Glutamatergic neuron (in vitro differentiated cells): ENCODE data around the gene TRIM59. TPM values are rescaled to one million over a fixed set of nuclear protein-coding genes. Genes with fewer than 3 reads are reported as not detected.
A peak's percentile ranks its signal among the peaks of the same experiment; 100 is the strongest.

Experiments
- DNase-seq: peaks from one replicate; pipeline ENCODE4 v3.0.0; 2022
- H3K27ac Mint-ChIP-seq: one replicate; pipeline ENCODE4 v1.8.0; 2020; ENCODE audit warnings: mild to moderate bottlenecking, mixed read lengths, inconsistent platforms; ENCODE audit not compliant: unreplicated experiment
- H3K27me3 Mint-ChIP-seq: one replicate; pipeline ENCODE4 v1.8.0; 2020; ENCODE audit warnings: mild to moderate bottlenecking, moderate library complexity, mixed read lengths, inconsistent platforms; ENCODE audit not compliant: unreplicated experiment
- H3K36me3 Mint-ChIP-seq: one replicate; pipeline ENCODE4 v1.8.0; 2020; ENCODE audit warnings: mild to moderate bottlenecking, mixed read lengths, inconsistent platforms; ENCODE audit not compliant: unreplicated experiment
- H3K4me1 Mint-ChIP-seq: one replicate; pipeline ENCODE4 v1.8.0; 2020; ENCODE audit warnings: mild to moderate bottlenecking, low read depth, mixed read lengths, inconsistent platforms; ENCODE audit not compliant: unreplicated experiment
- H3K4me3 Mint-ChIP-seq: one replicate; pipeline ENCODE4 v1.8.0; 2020; ENCODE audit warnings: mild to moderate bottlenecking, mixed read lengths, inconsistent platforms; ENCODE audit not compliant: unreplicated experiment
- H3K9me3 Mint-ChIP-seq: one replicate; pipeline ENCODE4 v1.8.0; 2020; ENCODE audit warnings: mild to moderate bottlenecking, moderate library complexity, mixed read lengths, inconsistent platforms; ENCODE audit not compliant: unreplicated experiment
- microRNA-seq: library from miRNA; unstranded; fragments of <30 nt; microRNA quantifications from one replicate; pipeline ENCODE4, GENCODE V29; 2020; ENCODE audit not compliant: unreplicated experiment
- total RNA-seq: library from RNA; stranded (reverse); fragmentation: NEBNext Ultra II Directional; extraction: Animal tissue kit (Norgen Biotek cat#: 25700); gene quantifications from one replicate; pipeline ENCODE4 v1.2.1, GENCODE V29; 2021; ENCODE audit not compliant: unreplicated experiment
- TF ChIP-seq, protein P1 (sequence below): fragments of 200-600 bp; sonication (generic); IDR thresholded peaks from one replicate; pipeline ENCODE4 v1.5.0; 2021; ENCODE audit not compliant: partially characterized antibody, unreplicated experiment

Gene TRIM59
- total RNA-seq, 1 donor from 2014 or later = 10.1 TPM

GRCh38 chr3:160393346-160394008, 56.1 kb downstream of the TRIM59 start:
- Mint-ChIP-seq H3K36me3 (no peaks in the 10 kb centered on the region), H3K4me1 (peaks cover 5% of the 10 kb centered on the region), H3K27me3 (no peaks in the 10 kb centered on the region), H3K27ac (no peak overlapping the region), H3K9me3 (no peaks in the 10 kb centered on the region), H3K4me3 (no peak overlapping the region)
- TF ChIP-seq, protein P1, sequence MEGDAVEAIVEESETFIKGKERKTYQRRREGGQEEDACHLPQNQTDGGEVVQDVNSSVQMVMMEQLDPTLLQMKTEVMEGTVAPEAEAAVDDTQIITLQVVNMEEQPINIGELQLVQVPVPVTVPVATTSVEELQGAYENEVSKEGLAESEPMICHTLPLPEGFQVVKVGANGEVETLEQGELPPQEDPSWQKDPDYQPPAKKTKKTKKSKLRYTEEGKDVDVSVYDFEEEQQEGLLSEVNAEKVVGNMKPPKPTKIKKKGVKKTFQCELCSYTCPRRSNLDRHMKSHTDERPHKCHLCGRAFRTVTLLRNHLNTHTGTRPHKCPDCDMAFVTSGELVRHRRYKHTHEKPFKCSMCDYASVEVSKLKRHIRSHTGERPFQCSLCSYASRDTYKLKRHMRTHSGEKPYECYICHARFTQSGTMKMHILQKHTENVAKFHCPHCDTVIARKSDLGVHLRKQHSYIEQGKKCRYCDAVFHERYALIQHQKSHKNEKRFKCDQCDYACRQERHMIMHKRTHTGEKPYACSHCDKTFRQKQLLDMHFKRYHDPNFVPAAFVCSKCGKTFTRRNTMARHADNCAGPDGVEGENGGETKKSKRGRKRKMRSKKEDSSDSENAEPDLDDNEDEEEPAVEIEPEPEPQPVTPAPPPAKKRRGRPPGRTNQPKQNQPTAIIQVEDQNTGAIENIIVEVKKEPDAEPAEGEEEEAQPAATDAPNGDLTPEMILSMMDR = no peak
- no peak for DNase-seq

- Mint-ChIP-seq H3K9me3 (no peaks in the 10 kb centered on the region), H3K4me1 (peaks cover 5% of the 10 kb centered on the region), H3K4me3 (no peak overlapping the region), H3K27ac (no peak overlapping the region), H3K27me3 (no peaks in the 10 kb centered on the region), H3K36me3 (no peaks in the 10 kb centered on the region)
- TF ChIP-seq, protein P1 = no peak
- no peak for DNase-seq
Measured at GRCh38 chr3:160392798-160393197, 56.8 kb downstream of the TRIM59 start.

GRCh38 chr3:160390565-160391138, 58.9 kb downstream of the TRIM59 start:
- no peak overlapping the region for H3K4me3 Mint-ChIP-seq
- no peaks in the 10 kb centered on the region for H3K27me3 Mint-ChIP-seq
- no peaks in the 10 kb centered on the region for H3K9me3 Mint-ChIP-seq
- TF ChIP-seq, protein P1 = no peak
- no peak for DNase-seq
- H3K27ac Mint-ChIP-seq = no peak overlapping the region
- peaks cover 5% of the 10 kb centered on the region for H3K4me1 Mint-ChIP-seq
- no peaks in the 10 kb centered on the region for H3K36me3 Mint-ChIP-seq

Small RNAs within 50 kb of the gene (microRNA-seq; reads per million reads assigned to microRNA genes)
- 2,069 reads per million, percentile 92 among the genes with 10 or more reads in this experiment for gene MIR15B
- 499 reads per million, percentile 86 among the genes with 10 or more reads in this experiment for gene MIR16-2

Other genes with a start within 250 kb of the TRIM59 start
- 0.34 TPM for gene C3orf80, start 224.4 kb downstream of the TRIM59 start, total RNA-seq
- 32.7 TPM for gene IFT80, start 50.6 kb downstream of the TRIM59 start, total RNA-seq
- 34.0 TPM for gene SMC4, start 50.1 kb downstream of the TRIM59 start, total RNA-seq
- gene KPNA4, start 115.8 kb upstream of the TRIM59 start, total RNA-seq = 61.5 TPM
- gene ARL14, start 227.4 kb upstream of the TRIM59 start, total RNA-seq = not detected